Activated naive CD4-positive, alpha-beta T cell treated with anti-CD3 and anti-CD28 coated beads, Interleukin-2, amount 50 U/mL, for 16 hours (primary cell): ENCODE data around the gene PPP1R1C.
"Not testable (repeated sequence)": the region's sequence is repeated elsewhere in the genome, so short reads cannot be mapped to it uniquely, and the experiment has no call there.

Experiments used
- DNase-seq: peaks from one replicate; pipeline ENCODE4 v3.0.0-alpha.2; 2020

Gene PPP1R1C

GRCh38 chr2:182015334-182016109 lies 29.9 kb downstream of the PPP1R1C start:
- no peak for DNase-seq

- DNase-seq, result no peak
Observed at GRCh38 chr2:182018218-182018617, 32.6 kb downstream of the PPP1R1C start.

GRCh38 chr2:182019731-182020130 lies 34.1 kb downstream of the PPP1R1C start:
- DNase-seq, result no peak

- DNase-seq, result no peak
Observed at GRCh38 chr2:182020286-182021070, 34.8 kb downstream of the PPP1R1C start.

- no peak for DNase-seq
Observed at GRCh38 chr2:182023235-182023634, 37.6 kb downstream of the PPP1R1C start.

GRCh38 chr2:182030875-182031274 lies 45.2 kb downstream of the PPP1R1C start:
- DNase-seq, result not testable (repeated sequence)

- DNase-seq, result no peak
Observed at GRCh38 chr2:182031956-182032355, 46.3 kb downstream of the PPP1R1C start.

- DNase-seq, result no peak
Observed at GRCh38 chr2:182033449-182033848, 47.8 kb downstream of the PPP1R1C start.

GRCh38 chr2:182038576-182038975 lies 52.9 kb downstream of the PPP1R1C start:
- DNase-seq, result no peak

GRCh38 chr2:182043021-182043420 lies 57.4 kb downstream of the PPP1R1C start:
- DNase-seq, result no peak

GRCh38 chr2:182043861-182044260 lies 58.2 kb downstream of the PPP1R1C start:
- no peak for DNase-seq

GRCh38 chr2:182047544-182047943 lies 61.9 kb downstream of the PPP1R1C start:
- DNase-seq, result no peak

- no peak for DNase-seq
Observed at GRCh38 chr2:182048088-182048487, 62.4 kb downstream of the PPP1R1C start.

- DNase-seq, result no peak
Observed at GRCh38 chr2:182048621-182049020, 63.0 kb downstream of the PPP1R1C start.

GRCh38 chr2:182049372-182050148 lies 63.9 kb downstream of the PPP1R1C start:
- DNase-seq, result no peak

GRCh38 chr2:182050333-182051135 lies 64.9 kb downstream of the PPP1R1C start:
- DNase-seq, result no peak

- DNase-seq, result no peak
Observed at GRCh38 chr2:182055993-182056392, 70.3 kb downstream of the PPP1R1C start.

GRCh38 chr2:182057002-182057401 lies 71.3 kb downstream of the PPP1R1C start:
- DNase-seq, result no peak

- no peak for DNase-seq
Observed at GRCh38 chr2:182058056-182058455, 72.4 kb downstream of the PPP1R1C start.

GRCh38 chr2:182061739-182062138 lies 76.1 kb downstream of the PPP1R1C start:
- DNase-seq, result no peak

- no peak for DNase-seq
Observed at GRCh38 chr2:182062329-182062972, 76.8 kb downstream of the PPP1R1C start.
